Ovary (tissue), 9 donors: ENCODE measurements around the gene SRRM2. TPM values are rescaled to one million over a fixed set of nuclear protein-coding genes. Genes with fewer than 3 reads are reported as not detected.

Experiments used
- DNase-seq, 5 donors: peaks; one replicate each; pipeline ENCODE4 v3.0.0-alpha.2; 2019 to 2020
- H3K27ac ChIP-seq, 2 donors: fragments of 200-600 bp; one replicate each; pipeline versions ENCODE4 v1.5.1 to v1.8.0; 2019 to 2022
- H3K27me3 ChIP-seq: fragments of 200-600 bp; one replicate; pipeline ENCODE4 v1.8.0; 2022
- H3K36me3 ChIP-seq: fragments of 200-600 bp; sonication (generic); one replicate; pipeline ENCODE4 v1.5.1; 2019
- H3K4me1 ChIP-seq: one replicate; pipeline ENCODE4 v1.8.1; 2013; ENCODE audit warnings: mild to moderate bottlenecking, moderate library complexity; ENCODE audit not compliant: insufficient read depth
- H3K4me3 ChIP-seq: fragments of 200-600 bp; sonication (generic); one replicate; pipeline ENCODE4 v1.5.1; 2017
- H3K9me3 ChIP-seq, 2 donors: fragments of 200-600 bp in 1 of 2; sonication (generic) in 1 of 2; one replicate each; pipeline versions ENCODE4 v1.5.1 to v1.8.1; 2013 to 2019; ENCODE audit warnings: mild to moderate bottlenecking in 1 of 2, moderate library complexity in 1 of 2
- CTCF ChIP-seq, 3 donors: fragments of 450-650 bp in 2 of 3; fragments of 200-600 bp in 1 of 3; IDR thresholded peaks; one replicate each; pipeline versions ENCODE4 v1.5.1 to v1.8.0; 2016 to 2022; ENCODE audit warnings: antibody characterized with exemption in 3 of 3, mild to moderate bottlenecking in 1 of 3
- EP300 ChIP-seq: sonication (generic); formaldehyde crosslinking; IDR thresholded peaks from one replicate; pipeline ENCODE4 v1.6.1; 2017; ENCODE audit warnings: antibody characterized with exemption
- POLR2A ChIP-seq: fragments of 450-650 bp; IDR thresholded peaks from one replicate; pipeline ENCODE4 v1.6.1; 2017; ENCODE audit warnings: antibody characterized with exemption, mild to moderate bottlenecking, moderate library complexity
- WGBS, 3 donors: extraction: QIAGEN DNeasy Blood & Tissue Kit in 1 of 3; methylation state at CpG; one replicate each; pipeline versions ENCODE4 v1.1.5 to v1.1.7; 2013 to 2017; 5-methylcytosine and 5-hydroxymethylcytosine counted together
- intact Hi-C, 4 donors: fragments of 100-400 bp; cut with DNase I; formaldehyde crosslinking; loops; one replicate each; pipeline versions ENCODE4 v1.11.0 to v1.15.1; 2022 to 2023
- polyA plus RNA-seq, 2 donors: library from polyadenylated mRNA; stranded (reverse); fragments of 200-250 nt in 1 of 2; fragments of 350-450 nt in 1 of 2; fragmentation: Illumina TruSeq in 1 of 2; extraction: RNeasy Lipid Tissue Mini Kit (QIAGEN cat#74804) in 1 of 2; gene quantifications; one replicate each; pipeline ENCODE4 v1.2.3, GENCODE V29; 2013 to 2014
- total RNA-seq, 7 donors: library from RNA; depleted of rRNA in 2 of 7; stranded (reverse); fragments of >200 nt in 2 of 7; fragmentation: NEBNext Ultra II Directional in 3 of 7; extraction: Animal tissue kit (Norgen Biotek cat#: 25700) in 3 of 7; gene quantifications; one replicate each; pipeline versions ENCODE4 v1.1.0 to v1.2.4, GENCODE V29; 2016 to 2023
- donor health status: DM: no; HTN: no; CAD: no; lungs with moderate emphysema.
- donor health status: DM: no; HTN: no; CAD: no.
- donor health status: Bipolar disorder and iron deficiency.
- donor health status: DM: yes; HTN: yes; CAD: no.
- donor health status: DM: no; HTN: no; CAD: no.
- donor health status: DM: yes; HTN: yes; CAD: no.

The SRRM2 gene
- total and polyA plus RNA-seq, 9 donors: 300 to 736 (median 524) TPM

- Histone ChIP-seq H3K4me3 (no peak overlapping the region), H3K9me3 (peaks cover 0 to 2% of the 10 kb centered on the region in 2 donors), H3K27me3 (no peaks in the 10 kb centered on the region), H3K27ac (no peak overlapping the region), H3K36me3 (no peaks in the 10 kb centered on the region), H3K4me1 (no peaks in the 10 kb centered on the region)
- no peak for TF ChIP-seq EP300
- TF ChIP-seq POLR2A: no peak
- TF ChIP-seq CTCF (IDR thresholded peaks at IDR 0.05): no peak
- intact Hi-C loops: no loop called here
- no peak for DNase-seq
- WGBS, 3 donors: 66 to 76% (median 71%) methylated on average over 3 of the region's 3 CpGs
These were observed 56.8 kb downstream of the SRRM2 start for GRCh38 chr16:2809149-2809760.

GRCh38 chr16:2810651-2811050 lies 58.2 kb downstream of the SRRM2 start:
- H3K9me3 ChIP-seq: no peaks in the 10 kb centered on the region
- no peak overlapping the region for H3K27ac ChIP-seq
- no peaks in the 10 kb centered on the region for H3K36me3 ChIP-seq
- peak in 1 of 5 donors; percentile 1 for DNase-seq
- WGBS, 3 donors: 75 to 86% (median 83%) methylated on average over 6 of the region's 6 CpGs
- H3K4me3 ChIP-seq: no peak overlapping the region
- no peaks in the 10 kb centered on the region for H3K4me1 ChIP-seq
- intact Hi-C loops: no loop called here
- TF ChIP-seq CTCF (IDR thresholded peaks at IDR 0.05) (no peak), POLR2A (no peak), EP300 (no peak)
- H3K27me3 ChIP-seq: no peaks in the 10 kb centered on the region

GRCh38 chr16:2811703-2812471 lies 59.4 kb downstream of the SRRM2 start:
- intact Hi-C loops: no loop called here
- no peaks in the 10 kb centered on the region for H3K9me3 ChIP-seq
- 63 to 66% (median 64%) methylated on average over 15 of the region's 15 CpGs for WGBS, 3 donors
- no peaks in the 10 kb centered on the region for H3K36me3 ChIP-seq
- TF ChIP-seq CTCF (IDR thresholded peaks at IDR 0.05): no peak
- TF ChIP-seq EP300: no peak
- no peak for TF ChIP-seq POLR2A
- peak in 1 of 5 donors; percentile 8 for DNase-seq
- no peak overlapping the region for H3K27ac ChIP-seq
- no peaks in the 10 kb centered on the region for H3K4me1 ChIP-seq
- no peak overlapping the region for H3K4me3 ChIP-seq
- H3K27me3 ChIP-seq: no peaks in the 10 kb centered on the region

- DNase-seq: peak in 1 of 5 donors; percentile 7
- H3K4me3 ChIP-seq: no peak overlapping the region
- H3K27ac ChIP-seq: no peak overlapping the region
- intact Hi-C loops: no loop called here
- no peaks in the 10 kb centered on the region for H3K4me1 ChIP-seq
- no peaks in the 10 kb centered on the region for H3K27me3 ChIP-seq
- 36 to 60% (median 41%) methylated on average over 7 of the region's 7 CpGs for WGBS, 3 donors
- H3K9me3 ChIP-seq: no peaks in the 10 kb centered on the region
- H3K36me3 ChIP-seq: no peaks in the 10 kb centered on the region
- TF ChIP-seq EP300: no peak
- no peak for TF ChIP-seq CTCF (IDR thresholded peaks at IDR 0.05)
- no peak for TF ChIP-seq POLR2A
These were observed 61.4 kb downstream of the SRRM2 start for GRCh38 chr16:2813771-2814221.
